ENCODE results near the gene CUX1.

CUX1 gene

GRCh38 chr7:101940830-101941229, 123.4 kb downstream of the CUX1 start:
- peak; percentile 76 for DNase-seq

- peak; percentile 92 for DNase-seq
Observed at GRCh38 chr7:101941481-101942383, 124.3 kb downstream of the CUX1 start.

- DNase-seq, result no peak
Observed at GRCh38 chr7:101942603-101943210, 125.3 kb downstream of the CUX1 start.

- DNase-seq, result no peak
Observed at GRCh38 chr7:101943306-101943705, 125.9 kb downstream of the CUX1 start.

- DNase-seq, result no peak
Observed at GRCh38 chr7:101943889-101944600, 126.6 kb downstream of the CUX1 start.

GRCh38 chr7:101944611-101945010, 127.2 kb downstream of the CUX1 start:
- DNase-seq, result no peak

- DNase-seq, result no peak
Observed at GRCh38 chr7:101945034-101945758, 127.8 kb downstream of the CUX1 start.

- DNase-seq, result no peak
Observed at GRCh38 chr7:101947899-101948298, 130.5 kb downstream of the CUX1 start.

DNA sequence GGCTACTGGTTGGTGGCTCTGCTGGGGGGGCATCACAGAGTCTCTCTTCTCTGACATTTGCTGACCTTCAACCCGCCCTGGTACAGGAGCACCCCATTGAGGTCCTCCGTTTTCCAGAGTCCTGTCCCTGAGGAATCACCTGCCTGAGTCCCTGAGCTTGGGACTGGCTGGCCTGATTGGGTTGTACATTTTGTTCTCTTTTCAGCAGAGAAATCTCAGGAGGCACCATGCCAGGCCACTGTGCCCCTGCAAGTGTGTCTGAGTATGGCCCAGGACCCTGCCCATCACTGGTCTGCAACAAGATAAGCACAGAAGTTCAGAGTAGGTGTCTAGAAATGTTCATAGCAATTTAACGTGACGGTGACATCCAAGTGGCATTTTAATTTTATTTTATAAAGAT, 131.2 kb downstream of the CUX1 start:
- no peak for DNase-seq

- DNase-seq, result no peak
Observed at GRCh38 chr7:101950450-101951119, 133.2 kb downstream of the CUX1 start.

- no peak for DNase-seq
Observed at GRCh38 chr7:101951757-101952156, 134.3 kb downstream of the CUX1 start.

DNA sequence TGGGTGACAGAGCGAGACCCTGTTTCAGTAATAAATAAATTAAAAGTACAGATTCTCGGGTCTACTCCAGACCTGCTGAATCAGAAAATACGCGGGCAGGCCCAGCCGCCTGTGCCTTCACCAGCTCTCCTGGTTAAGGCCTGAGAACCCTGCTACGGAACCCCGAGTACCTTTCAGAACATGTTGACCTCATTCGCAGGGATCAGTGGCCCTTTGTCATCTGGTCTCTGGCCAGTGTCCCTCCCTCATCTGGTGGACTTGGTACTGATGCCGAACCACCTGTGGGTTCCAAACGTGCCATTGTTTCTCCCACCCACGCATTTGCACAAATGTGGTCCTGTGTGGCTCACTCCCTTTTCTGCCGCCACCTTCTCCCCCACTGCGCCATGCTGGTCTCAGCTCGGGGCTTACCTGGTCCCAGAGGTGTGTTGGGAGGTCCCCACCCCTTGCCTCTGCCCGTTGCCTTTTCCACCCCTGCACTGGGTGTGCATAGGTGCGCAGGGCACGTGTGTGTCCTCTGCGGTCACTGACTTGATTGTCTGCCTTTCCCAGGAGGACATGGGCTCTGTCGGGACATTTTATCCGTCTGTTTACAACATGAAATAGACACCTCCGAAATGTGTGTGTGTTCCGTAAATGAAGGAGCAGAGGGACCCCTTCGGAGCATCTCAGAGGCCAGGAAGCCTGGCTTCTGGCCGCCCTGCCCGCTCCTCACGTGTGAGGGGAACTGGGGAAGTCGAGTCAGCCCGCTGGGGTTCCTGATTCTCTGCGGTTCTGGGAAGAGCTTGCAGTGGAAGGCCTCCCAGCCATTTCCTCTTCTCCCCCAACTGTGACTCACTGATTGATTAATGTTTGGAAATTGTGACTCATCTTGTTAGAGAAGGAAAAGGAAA, 135.2 kb downstream of the CUX1 start:
- DNase-seq, result no peak

DNA sequence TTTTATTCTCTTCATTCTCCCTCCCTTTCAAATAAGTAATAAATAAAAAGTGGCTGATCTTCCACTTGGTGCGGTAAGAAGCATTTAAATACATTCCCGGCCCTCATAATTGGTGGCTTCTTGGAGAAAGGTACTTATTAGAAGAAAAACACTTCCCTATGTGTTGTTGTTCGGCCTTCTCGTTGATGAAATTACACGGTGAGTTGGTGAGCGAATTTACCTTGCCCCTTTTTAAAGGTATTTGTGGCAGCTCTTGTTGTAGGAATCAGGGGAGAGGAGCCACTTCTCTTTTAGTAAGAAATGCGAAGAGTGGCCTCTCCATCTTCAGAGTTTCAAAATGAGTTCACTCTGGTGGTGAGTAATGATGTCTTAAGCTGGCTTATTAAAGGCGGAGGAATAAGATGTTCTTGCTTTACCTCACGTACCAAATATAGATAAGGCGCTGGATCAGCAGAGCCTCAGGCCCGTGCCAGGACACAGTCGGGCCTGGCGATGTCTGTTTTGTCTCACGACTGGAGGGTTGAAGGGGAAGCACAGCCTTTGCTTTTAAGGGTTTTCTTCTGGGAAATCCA, 135.9 kb downstream of the CUX1 start:
- DNase-seq, result no peak

GRCh38 chr7:101954499-101954898, 137.1 kb downstream of the CUX1 start:
- DNase-seq, result no peak

DNA sequence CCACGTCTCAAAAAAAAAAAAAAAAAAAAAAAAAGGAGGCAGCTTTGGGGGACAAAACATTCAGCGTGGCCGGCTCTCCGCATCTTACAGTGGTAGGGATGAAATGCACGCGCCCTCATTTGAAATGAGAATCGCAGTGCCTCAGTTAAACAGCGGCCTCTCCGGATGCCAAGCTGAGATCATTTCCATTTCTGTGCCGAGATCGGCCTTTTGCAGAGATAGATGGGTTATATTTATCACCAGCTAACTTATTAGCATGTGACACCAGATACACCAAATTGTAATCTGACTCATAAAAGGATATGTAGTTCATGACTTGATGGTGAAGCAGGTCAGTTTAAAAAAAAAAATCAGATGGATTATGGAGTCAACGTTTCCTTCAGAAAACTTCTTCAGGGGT, 138.7 kb downstream of the CUX1 start:
- DNase-seq, result no peak

DNA sequence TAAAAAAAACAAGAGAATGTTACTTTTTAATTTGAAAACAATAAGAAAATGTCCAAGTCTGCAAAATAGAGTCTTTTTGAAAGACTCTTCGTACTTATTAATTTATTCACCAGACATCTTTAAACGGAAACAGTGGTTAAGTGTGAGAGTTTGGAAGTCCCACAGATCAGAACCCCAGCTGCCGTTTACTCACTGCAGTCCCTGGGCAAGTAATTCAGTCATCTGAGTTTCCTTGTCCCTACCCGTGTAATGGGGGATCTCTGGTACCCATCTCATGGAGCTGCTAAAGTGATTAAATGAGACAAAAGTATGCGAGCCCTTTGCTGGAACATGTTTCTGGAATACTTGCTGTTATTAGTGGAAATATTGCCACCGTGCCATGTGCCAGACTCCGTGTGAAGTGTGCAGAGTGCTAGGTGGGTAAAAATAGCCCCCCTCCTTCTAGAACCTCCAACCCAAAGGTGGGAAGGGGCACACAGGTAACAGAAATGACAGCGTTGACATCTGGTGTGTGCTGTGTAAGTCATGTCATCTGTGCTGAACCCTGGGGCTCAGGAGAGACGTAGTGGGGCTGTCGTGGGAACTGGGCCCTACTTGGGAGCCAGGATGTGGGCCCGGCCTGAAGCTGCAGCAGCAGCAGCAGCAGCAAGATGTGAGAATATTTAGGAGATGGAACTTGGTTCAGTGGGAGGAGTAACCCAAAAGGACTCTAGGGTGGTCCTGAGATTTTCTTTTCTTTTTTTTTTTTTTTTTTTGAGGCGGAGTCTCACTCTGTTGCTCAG, 140.5 kb downstream of the CUX1 start:
- no peak for DNase-seq

DNA sequence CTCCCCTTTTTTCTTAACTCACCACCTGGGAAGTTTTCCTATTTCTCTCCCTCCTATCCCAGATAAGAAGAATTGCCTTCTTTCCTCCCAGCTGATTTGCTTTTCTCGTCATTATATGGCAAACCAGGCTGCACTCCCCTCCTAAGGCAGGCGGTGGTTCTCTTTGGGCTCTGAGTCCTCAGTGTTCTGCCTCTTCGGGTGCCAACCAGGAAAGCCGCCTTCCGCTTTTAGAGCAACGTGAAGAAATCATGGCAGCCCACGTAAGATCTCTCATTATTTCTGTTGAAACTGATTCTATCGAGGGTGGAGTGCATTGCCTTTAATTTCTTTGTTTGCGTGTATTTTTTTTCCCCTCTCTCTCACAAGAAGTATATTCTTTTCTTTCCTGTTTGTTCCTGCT, 141.9 kb downstream of the CUX1 start:
- no peak for DNase-seq

DNA sequence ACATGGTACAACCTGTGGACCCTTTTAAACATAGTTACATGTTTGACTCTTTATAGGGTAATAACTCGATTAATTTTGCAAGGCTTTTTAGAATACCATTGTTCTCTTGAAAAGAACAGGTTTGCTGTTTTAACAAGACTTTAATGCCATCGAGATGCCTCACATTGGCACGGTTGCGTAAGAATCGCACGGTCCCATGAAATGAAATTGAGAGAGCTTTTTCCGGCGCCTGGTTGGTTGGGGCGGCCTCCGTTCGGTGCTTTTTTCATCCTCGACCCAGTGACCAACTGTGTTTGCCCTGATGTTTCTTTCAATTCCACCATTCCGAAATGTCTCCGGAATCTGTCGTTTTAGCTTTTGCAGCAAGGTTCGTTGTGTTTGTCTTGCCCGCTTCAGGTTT, 142.4 kb downstream of the CUX1 start:
- no peak for DNase-seq

DNA sequence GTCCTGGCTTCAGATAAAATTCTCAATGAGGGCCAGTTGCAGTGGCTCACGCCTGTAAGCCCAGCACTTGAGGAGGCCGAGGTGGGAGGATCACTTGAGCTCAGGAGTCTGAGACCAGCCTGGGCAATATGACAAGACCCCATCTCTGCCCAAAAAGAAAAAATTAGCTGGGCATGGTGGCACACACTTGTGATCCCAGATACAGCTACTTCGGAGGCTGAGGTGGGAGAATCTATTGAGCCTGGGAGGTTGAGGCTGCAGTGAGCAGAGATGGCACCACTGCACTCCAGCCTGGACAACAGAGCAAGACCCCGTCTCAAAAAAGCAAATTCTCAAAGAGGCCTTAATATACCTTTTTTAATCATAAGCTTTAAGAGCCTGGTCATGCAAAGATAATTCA, 142.9 kb downstream of the CUX1 start:
- DNase-seq, result no peak

DNA sequence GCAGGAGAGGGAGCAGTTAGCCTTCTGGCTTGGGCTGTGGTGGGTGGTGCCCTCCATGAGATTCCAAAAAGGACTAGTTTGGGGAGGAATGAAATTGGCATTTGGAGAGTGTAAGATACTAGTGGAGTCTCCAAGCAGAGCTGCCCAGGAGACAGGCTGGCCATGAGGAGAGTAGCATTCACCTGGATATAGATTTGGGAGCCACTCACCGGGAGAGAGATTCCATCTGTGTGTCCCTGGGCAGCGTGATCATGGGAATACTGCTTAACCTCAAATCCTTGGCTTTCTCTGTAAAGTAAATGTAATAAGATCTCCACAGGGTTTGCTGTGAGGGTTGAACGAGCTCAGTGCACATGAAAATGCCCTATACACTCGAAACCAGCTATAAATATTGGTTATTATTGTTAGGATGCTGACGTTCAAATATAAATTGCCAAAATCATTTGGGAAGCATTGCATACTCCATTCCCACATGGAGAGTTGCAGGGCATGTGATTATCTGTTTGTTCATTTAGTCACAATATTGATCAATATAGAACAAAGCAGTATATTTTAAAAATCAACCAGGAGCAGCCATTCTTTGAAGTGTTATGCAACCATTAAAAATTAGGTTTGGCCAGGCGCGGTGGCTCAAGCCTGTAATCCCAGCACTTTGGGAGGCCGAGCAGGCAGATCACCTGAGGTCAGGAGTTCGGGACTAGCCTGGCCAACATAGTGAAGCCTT, 143.7 kb downstream of the CUX1 start:
- DNase-seq, result no peak

Measured in RPMI8226 (cell line).